PC-3 (cell line): ENCODE measurements around the gene PCDHA6. TPM values are rescaled to one million over a fixed set of nuclear protein-coding genes. Genes with fewer than 3 reads are reported as not detected.
"Not testable (repeated sequence)": the region's sequence is repeated elsewhere in the genome, so short reads cannot be mapped to it uniquely, and the experiment has no call there.

Source experiments
- ATAC-seq: fragments of 200-7000 bp; cut with Tn5 transposase; 2 replicates; pipeline ENCODE4 v1.9.1; 2020; ENCODE audit warnings: mild to moderate bottlenecking, moderate library complexity
- BruUV-seq: library from RNA; stranded (reverse); fragments of 400-500 nt; replicated peaks from 2 replicates; lab custom pipeline; 2021; lab: Mats Ljungman, UMichigan
- CTCF ChIA-PET: fragments of 300-600 bp; sonication (Branson Sonifier 250); formaldehyde crosslinking; loops from one replicate; lab custom pipeline; 2022; ENCODE audit warnings: antibody characterized with exemption; lab: Charles Lee
- POLR2A ChIA-PET: fragments of 300-600 bp; sonication (Branson Sonifier 250); formaldehyde crosslinking; loops from one replicate; lab custom pipeline; 2022; ENCODE audit warnings: antibody characterized with exemption; ENCODE audit not compliant: unreplicated experiment; lab: Charles Lee
- DNase-seq: peaks from one replicate; pipeline ENCODE4 v3.0.0-alpha.2; 2015
- H2AFZ ChIP-seq: fragments of 300-600 bp; sonication (generic); 2 replicates; pipeline ENCODE4 v1.6.0; 2016; ENCODE audit warnings: antibody characterized with exemption, low read length
- H3F3A ChIP-seq: fragments of 300-600 bp; sonication (generic); one replicate; pipeline ENCODE4 v1.6.0; 2017; ENCODE audit warnings: antibody characterized with exemption, low read length, control low read depth, mild to moderate bottlenecking; ENCODE audit not compliant: unreplicated experiment
- H3K27ac ChIP-seq: fragments of 300-600 bp; sonication (generic); 2 replicates; pipeline ENCODE4 v1.5.1; 2016; ENCODE audit warnings: mild to moderate bottlenecking, low read length
- H3K27me3 ChIP-seq: fragments of 300-600 bp; sonication (generic); 2 replicates; pipeline ENCODE4 v1.6.1; 2016; ENCODE audit warnings: low read length, mixed read lengths
- H3K36me3 ChIP-seq: fragments of 300-600 bp; sonication (generic); 2 replicates; pipeline ENCODE4 v1.6.1; 2016; ENCODE audit warnings: low read depth, mixed run types, low read length, mixed read lengths
- H3K4me1 ChIP-seq: fragments of 300-600 bp; sonication (generic); 2 replicates; pipeline ENCODE4 v1.5.1; 2016; ENCODE audit warnings: low read length; ENCODE audit not compliant: insufficient read depth
- H3K4me2 ChIP-seq: fragments of 300-600 bp; sonication (generic); 2 replicates; pipeline ENCODE4 v1.6.0; 2016; ENCODE audit warnings: low read length
- H3K4me3 ChIP-seq: fragments of 300-600 bp; sonication (generic); 2 replicates; pipeline ENCODE4 v1.5.1; 2016; ENCODE audit warnings: mild to moderate bottlenecking, low read length, mixed read lengths
- H3K79me2 ChIP-seq: fragments of 300-600 bp; sonication (generic); 2 replicates; pipeline ENCODE4 v1.6.1; 2017; ENCODE audit warnings: low read length, mixed read lengths
- H3K9ac ChIP-seq: fragments of 300-600 bp; sonication (generic); 2 replicates; pipeline ENCODE4 v1.6.0; 2016; ENCODE audit warnings: mild to moderate bottlenecking, low read length
- H3K9me2 ChIP-seq: fragments of 300-600 bp; sonication (generic); replicated peaks from 2 replicates; pipeline ENCODE4 v1.6.1; 2016; ENCODE audit warnings: mixed run types, low read length, mixed read lengths
- H3K9me3 ChIP-seq: fragments of 300-600 bp; sonication (generic); 2 replicates; pipeline ENCODE4 v1.6.1; 2016; ENCODE audit warnings: low read length, mixed read lengths
- H4K20me1 ChIP-seq: fragments of 300-600 bp; sonication (generic); 2 replicates; pipeline ENCODE4 v1.6.1; 2016; ENCODE audit warnings: low read length, mixed read lengths
- EZH2 ChIP-seq: fragments of 300-600 bp; sonication (generic); IDR thresholded peaks from one replicate; pipeline ENCODE4 v1.6.1; 2017; ENCODE audit warnings: antibody characterized with exemption, mild to moderate bottlenecking, low read length; ENCODE audit not compliant: unreplicated experiment
- EZH2phosphoT487 ChIP-seq: fragments of 300-600 bp; sonication (generic); IDR thresholded peaks from 2 replicates; pipeline ENCODE4 v1.6.1; 2018; ENCODE audit warnings: mild to moderate bottlenecking, antibody characterized with exemption, low read length, borderline replicate concordance
- intact Hi-C: fragments of 100-400 bp; cut with micrococcal nuclease; formaldehyde crosslinking; loops from 2 replicates; pipeline ENCODE4 v1.9.0; 2023
- total RNA-seq: library from RNA; depleted of rRNA; stranded (reverse); fragments of >200 nt; gene quantifications from 2 replicates; pipeline ENCODE4 v1.2.3, GENCODE V29; 2014
- TF ChIP-seq, protein P1 (sequence below): fragments of 300-600 bp; sonication (generic); conservative IDR thresholded peaks from 2 replicates; pipeline ENCODE4 v1.5.1; 2017; ENCODE audit warnings: antibody characterized with exemption, low read depth, mild to moderate bottlenecking, low read length

The PCDHA6 gene
- total RNA-seq, 1 experiment from 2014 or later, result 0.22 TPM

- H4K20me1 ChIP-seq, POLR2A ChIA-PET, H3F3A ChIP-seq, H3K9me2 ChIP-seq, H3K79me2 ChIP-seq, H3K4me3 ChIP-seq, H3K4me2 ChIP-seq, H2AFZ ChIP-seq, H3K4me1 ChIP-seq, CTCF ChIA-PET, H3K9me3 ChIP-seq, H3K9ac ChIP-seq, H3K36me3 ChIP-seq, H3K27me3 ChIP-seq, DNase-seq, H3K27ac ChIP-seq, ATAC-seq, BruUV-seq: not testable (repeated sequence)
- intact Hi-C loops, result loop anchor here (10.0 kb wide), 1 partner anchor 715 kb away; no protein-coding TSS in a partner anchor
Observed at GRCh38 chr5:140849831-140850634, 22.3 kb downstream of the PCDHA6 start.

DNA sequence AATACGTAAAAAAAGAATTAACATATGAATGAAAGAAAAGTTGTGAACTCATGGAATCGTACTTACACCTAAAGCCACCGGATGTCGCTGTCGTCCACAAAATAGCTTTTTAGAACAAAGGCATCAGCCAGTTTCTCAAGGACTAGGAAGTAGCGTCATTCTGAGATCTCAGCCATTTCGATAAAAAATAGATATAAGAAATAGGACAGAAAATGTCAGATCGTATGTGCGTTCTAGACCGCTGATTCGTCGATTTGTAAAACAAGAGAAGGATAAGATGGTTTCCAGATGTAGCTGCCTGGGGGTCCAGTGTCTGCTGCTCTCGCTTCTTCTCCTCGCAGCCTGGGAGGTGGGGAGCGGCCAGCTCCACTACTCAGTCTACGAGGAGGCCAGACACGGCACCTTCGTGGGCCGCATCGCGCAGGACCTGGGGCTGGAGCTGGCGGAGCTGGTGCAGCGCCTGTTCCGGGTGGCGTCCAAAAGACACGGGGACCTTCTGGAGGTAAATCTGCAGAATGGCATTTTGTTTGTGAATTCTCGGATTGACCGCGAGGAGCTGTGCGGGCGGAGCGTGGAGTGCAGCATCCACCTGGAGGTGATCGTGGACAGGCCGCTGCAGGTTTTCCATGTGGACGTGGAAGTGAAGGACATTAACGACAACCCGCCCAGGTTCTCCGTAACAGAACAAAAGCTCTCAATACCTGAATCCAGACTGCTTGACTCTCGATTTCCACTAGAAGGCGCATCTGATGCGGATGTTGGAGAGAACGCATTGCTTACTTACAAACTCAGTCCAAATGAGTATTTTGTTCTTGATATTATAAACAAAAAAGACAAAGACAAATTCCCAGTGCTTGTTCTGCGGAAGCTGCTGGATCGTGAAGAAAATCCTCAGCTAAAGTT lies 28.3 kb downstream of the PCDHA6 start, which contains the start of gene PCDHA10:
Gene PCDHA10, plus strand, starts transcription at position 126 of the 903 bp plus-strand sequence. Its CDS starts 152 bp downstream, at position 278.
- Histone ChIP-seq H3K79me2 (no peaks in the 10 kb centered on the region), H3K4me3 (no peak within 1 kb of the TSS), H3K27ac (no peak within 1 kb of the TSS), H3K4me2 (no peak within 1 kb of the TSS), H3K4me1 (no peaks in the 10 kb centered on the region), H3K36me3 (no peaks in the 10 kb centered on the region), H3K27me3 (no peaks in the 10 kb centered on the region), H3K9me3 (no peaks in the 10 kb centered on the region), H2AFZ (no peak within 1 kb of the TSS), H3K9ac (no peak within 1 kb of the TSS), H3F3A (no peaks in the 10 kb centered on the region), H3K9me2 (no peaks in the 10 kb centered on the region), H4K20me1 (no peaks in the 10 kb centered on the region)
- no peak for ATAC-seq
- intact Hi-C loops, result no loop called here
- ChIA-PET CTCF (no interaction called here), POLR2A (no interaction called here)
- TF ChIP-seq, protein P1, sequence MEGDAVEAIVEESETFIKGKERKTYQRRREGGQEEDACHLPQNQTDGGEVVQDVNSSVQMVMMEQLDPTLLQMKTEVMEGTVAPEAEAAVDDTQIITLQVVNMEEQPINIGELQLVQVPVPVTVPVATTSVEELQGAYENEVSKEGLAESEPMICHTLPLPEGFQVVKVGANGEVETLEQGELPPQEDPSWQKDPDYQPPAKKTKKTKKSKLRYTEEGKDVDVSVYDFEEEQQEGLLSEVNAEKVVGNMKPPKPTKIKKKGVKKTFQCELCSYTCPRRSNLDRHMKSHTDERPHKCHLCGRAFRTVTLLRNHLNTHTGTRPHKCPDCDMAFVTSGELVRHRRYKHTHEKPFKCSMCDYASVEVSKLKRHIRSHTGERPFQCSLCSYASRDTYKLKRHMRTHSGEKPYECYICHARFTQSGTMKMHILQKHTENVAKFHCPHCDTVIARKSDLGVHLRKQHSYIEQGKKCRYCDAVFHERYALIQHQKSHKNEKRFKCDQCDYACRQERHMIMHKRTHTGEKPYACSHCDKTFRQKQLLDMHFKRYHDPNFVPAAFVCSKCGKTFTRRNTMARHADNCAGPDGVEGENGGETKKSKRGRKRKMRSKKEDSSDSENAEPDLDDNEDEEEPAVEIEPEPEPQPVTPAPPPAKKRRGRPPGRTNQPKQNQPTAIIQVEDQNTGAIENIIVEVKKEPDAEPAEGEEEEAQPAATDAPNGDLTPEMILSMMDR, result peak; percentile 24; the same call in 1 of the 2 replicates
- no peak for TF ChIP-seq EZH2phosphoT487
- no peak for TF ChIP-seq EZH2
- no peak for DNase-seq
- no TSS peak for BruUV-seq

DNA sequence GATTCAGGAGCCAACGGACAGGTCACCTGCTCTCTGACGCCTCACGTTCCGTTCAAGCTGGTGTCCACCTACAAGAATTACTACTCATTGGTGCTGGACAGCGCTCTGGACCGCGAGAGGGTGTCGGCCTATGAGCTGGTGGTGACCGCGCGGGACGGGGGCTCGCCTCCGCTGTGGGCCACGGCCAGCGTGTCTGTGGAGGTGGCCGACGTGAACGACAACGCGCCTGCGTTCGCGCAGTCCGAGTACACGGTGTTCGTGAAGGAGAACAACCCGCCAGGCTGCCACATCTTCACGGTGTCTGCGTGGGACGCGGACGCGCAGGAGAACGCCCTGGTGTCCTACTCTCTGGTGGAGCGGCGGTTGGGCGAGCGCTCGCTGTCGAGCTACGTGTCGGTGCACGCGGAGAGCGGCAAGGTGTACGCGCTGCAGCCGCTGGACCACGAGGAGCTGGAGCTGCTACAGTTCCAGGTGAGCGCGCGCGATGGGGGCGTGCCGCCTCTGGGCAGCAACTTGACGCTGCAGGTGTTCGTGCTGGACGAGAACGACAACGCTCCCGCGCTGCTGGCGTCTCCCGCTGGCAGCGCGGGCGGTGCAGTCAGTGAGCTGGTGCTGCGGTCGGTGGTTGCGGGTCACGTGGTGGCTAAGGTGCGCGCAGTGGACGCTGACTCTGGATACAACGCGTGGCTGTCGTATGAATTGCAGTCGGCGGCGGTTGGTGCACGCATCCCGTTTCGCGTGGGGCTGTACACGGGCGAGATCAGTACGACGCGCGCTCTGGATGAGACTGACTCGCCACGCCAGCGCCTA lies 29.6 kb downstream of the PCDHA6 start:
- Histone ChIP-seq H3F3A (no peaks in the 10 kb centered on the region), H3K79me2 (no peaks in the 10 kb centered on the region), H3K36me3 (no peaks in the 10 kb centered on the region), H2AFZ (no peak overlapping the region), H3K4me3 (no peak overlapping the region), H3K4me1 (no peaks in the 10 kb centered on the region), H3K9me3 (no peaks in the 10 kb centered on the region), H3K9me2 (no peaks in the 10 kb centered on the region), H3K9ac (no peak overlapping the region), H3K27ac (no peak overlapping the region), H3K4me2 (no peak overlapping the region), H4K20me1 (no peaks in the 10 kb centered on the region), H3K27me3 (no peaks in the 10 kb centered on the region)
- TF ChIP-seq, protein P1, result no peak
- TF ChIP-seq EZH2phosphoT487 (no peak), EZH2 (no peak)
- ChIA-PET POLR2A (no interaction called here), CTCF (no interaction called here)
- no TSS peak for BruUV-seq
- DNase-seq (no peak), ATAC-seq (no peak)
- intact Hi-C loops, result no loop called here
